Gastroesophageal sphincter (tissue), 4 donors: Measurements from ENCODE around the gene ING1. TPM values are rescaled to one million over a fixed set of nuclear protein-coding genes. Genes with fewer than 3 reads are reported as not detected.
A peak's percentile ranks its signal among the peaks of the same experiment; 100 is the strongest.

Experiments used
- ATAC-seq: fragments of 150-250 bp; one replicate; pipeline ENCODE4 v1.9.1; 2016; ENCODE audit warnings: mild to moderate bottlenecking, moderate library complexity
- H3K27ac ChIP-seq, 4 donors: fragments of 200-600 bp; sonication (generic) in 3 of 4; 1 replicate in 3 of 4; 2 replicates in 1 of 4; pipeline ENCODE4 v1.5.1; 2016 to 2019
- H3K27me3 ChIP-seq: fragments of 200-600 bp; sonication (generic); one replicate; pipeline ENCODE4 v1.5.1; 2019
- H3K36me3 ChIP-seq, 2 donors: fragments of 200-600 bp; sonication (generic); one replicate each; pipeline ENCODE4 v1.5.1; 2019; ENCODE audit warnings: control low read depth in 1 of 2
- H3K4me1 ChIP-seq, 3 donors: fragments of 200-600 bp; sonication (generic); 1 replicate in 2 of 3; 2 replicates in 1 of 3; pipeline ENCODE4 v1.5.1; 2016 to 2019; ENCODE audit warnings: control low read depth in 2 of 3
- H3K4me3 ChIP-seq, 2 donors: fragments of 200-600 bp; sonication (generic); one replicate each; pipeline ENCODE4 v1.5.1; 2019; ENCODE audit warnings: mild to moderate bottlenecking in 1 of 2, moderate library complexity in 1 of 2
- H3K9me3 ChIP-seq, 3 donors: fragments of 200-600 bp; sonication (generic); one replicate each; pipeline ENCODE4 v1.5.1; 2017 to 2019; ENCODE audit warnings: control low read depth in 2 of 3
- CTCF ChIP-seq, 4 experiments: fragments of 200-600 bp in 2 of 4; fragments of 450-650 bp in 2 of 4; sonication (generic) in 1 of 4; IDR thresholded peaks; one replicate each; pipeline ENCODE4 v1.5.1; 2017 to 2019; ENCODE audit warnings: antibody characterized with exemption in 4 of 4, mild to moderate bottlenecking in 2 of 4, moderate library complexity in 2 of 4
- EP300 ChIP-seq: sonication (generic); formaldehyde crosslinking; IDR thresholded peaks from one replicate; pipeline ENCODE4 v1.6.1; 2017; ENCODE audit warnings: antibody characterized with exemption, mild to moderate bottlenecking
- POLR2A ChIP-seq, 2 donors: fragments of 450-650 bp; IDR thresholded peaks; one replicate each; pipeline ENCODE4 v1.6.1; 2017; ENCODE audit warnings: antibody characterized with exemption in 2 of 2, mild to moderate bottlenecking in 2 of 2, moderate library complexity in 1 of 2
- POLR2AphosphoS5 ChIP-seq: sonication (generic); formaldehyde crosslinking; IDR thresholded peaks from one replicate; pipeline ENCODE4 v1.6.1; 2017; ENCODE audit warnings: antibody characterized with exemption
- WGBS, 2 donors: methylation state at CpG; one replicate each; pipeline ENCODE4 v1.1.5; 2018; ENCODE audit warnings: low coverage in 1 of 2; 5-methylcytosine and 5-hydroxymethylcytosine counted together
- total RNA-seq, 4 donors: library from RNA; depleted of rRNA; stranded (reverse); fragments of >200 nt; gene quantifications; one replicate each; pipeline ENCODE4 v1.1.0, GENCODE V29; 2016

Gene ING1
- total RNA-seq, 4 donors from 2014 or later: 16.2 to 29.0 (median 22.7) TPM

- H3K4me1 ChIP-seq: no peaks in the 10 kb centered on the region
- TF ChIP-seq EP300: no peak
- no peak for TF ChIP-seq POLR2AphosphoS5
- TF ChIP-seq POLR2A (IDR thresholded peaks at IDR 0.05): no peak
- TF ChIP-seq CTCF (IDR thresholded peaks at IDR 0.05): no peak
- H3K36me3 ChIP-seq: peaks cover 0 to 94% of the 10 kb centered on the region in 2 donors
- H3K27me3 ChIP-seq: no peaks in the 10 kb centered on the region
- H3K4me3 ChIP-seq: no peak overlapping the region
- 80 to 89% methylated on average over 8 to 13 of the region's 15 CpGs for WGBS, 2 donors
- no peaks in the 10 kb centered on the region for H3K9me3 ChIP-seq
- H3K27ac ChIP-seq: no peak overlapping the region
- no peak for ATAC-seq
These were observed 31.5 kb upstream of the ING1 start for GRCh38 chr13:110681868-110682550.

GRCh38 chr13:110682746-110683145 is 30.8 kb upstream of the ING1 start:
- no peak overlapping the region for H3K27ac ChIP-seq
- no peaks in the 10 kb centered on the region for H3K9me3 ChIP-seq
- no peak for TF ChIP-seq EP300
- no peak for TF ChIP-seq POLR2A (IDR thresholded peaks at IDR 0.05)
- no peak for TF ChIP-seq POLR2AphosphoS5
- peaks cover 0 to 97% of the 10 kb centered on the region in 2 donors for H3K36me3 ChIP-seq
- no peaks in the 10 kb centered on the region for H3K4me1 ChIP-seq
- ATAC-seq: no peak
- H3K4me3 ChIP-seq: no peak overlapping the region
- no peaks in the 10 kb centered on the region for H3K27me3 ChIP-seq
- WGBS, 2 donors: 88 to 96% methylated on average over 10 to 12 of the region's 12 CpGs

- no peak for TF ChIP-seq POLR2AphosphoS5
- TF ChIP-seq EP300: no peak
- peak in 2 of 4 experiments; percentile 20 to 27 for TF ChIP-seq CTCF (IDR thresholded peaks at IDR 0.05)
- Histone ChIP-seq H3K27ac (peak overlapping the region in 1 of 4 donors; percentile 53), H3K4me1 (no peaks in the 10 kb centered on the region), H3K9me3 (no peaks in the 10 kb centered on the region), H3K36me3 (peaks cover 0 to 97% of the 10 kb centered on the region in 2 donors), H3K27me3 (no peaks in the 10 kb centered on the region), H3K4me3 (no peak overlapping the region)
- WGBS, 2 donors: 30 to 70% methylated on average over 2 to 5 of the region's 5 CpGs
- ATAC-seq: no peak
These were observed 30.2 kb upstream of the ING1 start for GRCh38 chr13:110683203-110683883.

- no peak for TF ChIP-seq CTCF (IDR thresholded peaks at IDR 0.05)
- no peak for TF ChIP-seq POLR2AphosphoS5
- TF ChIP-seq EP300: no peak
- TF ChIP-seq POLR2A (IDR thresholded peaks at IDR 0.05): no peak
- Histone ChIP-seq H3K9me3 (no peaks in the 10 kb centered on the region), H3K36me3 (peaks cover 0 to 97% of the 10 kb centered on the region in 2 donors), H3K4me3 (no peak overlapping the region), H3K4me1 (no peaks in the 10 kb centered on the region), H3K27me3 (no peaks in the 10 kb centered on the region), H3K27ac (peak overlapping the region in 1 of 4 donors; percentile 53)
- 92% methylated on average over 2 to 5 of the region's 5 CpGs for WGBS, 2 donors
- ATAC-seq: no peak
These were observed 29.6 kb upstream of the ING1 start for GRCh38 chr13:110683921-110684320.

- WGBS, 2 donors: 59 to 76% methylated on average over 2 to 4 of the region's 8 CpGs
- no peak for ATAC-seq
- TF ChIP-seq POLR2A (IDR thresholded peaks at IDR 0.05) (no peak), CTCF (IDR thresholded peaks at IDR 0.05) (no peak), POLR2AphosphoS5 (no peak), EP300 (no peak)
- H3K36me3 ChIP-seq: peaks cover 0 to 98% of the 10 kb centered on the region in 2 donors
- no peaks in the 10 kb centered on the region for H3K27me3 ChIP-seq
- peak overlapping the region in 2 of 4 donors; percentile 9 to 53 for H3K27ac ChIP-seq
- H3K4me1 ChIP-seq: no peaks in the 10 kb centered on the region
- H3K4me3 ChIP-seq: no peak overlapping the region
- H3K9me3 ChIP-seq: no peaks in the 10 kb centered on the region
These were observed 29.0 kb upstream of the ING1 start for GRCh38 chr13:110684388-110685056.
